Measurements from ENCODE around the gene LMO2.

LMO2 gene

GRCh38 chr11:33887886-33888285 is 4.0 kb downstream of the LMO2 start:
- no peak for DNase-seq (ENCODE audit: low spot score)

- DNase-seq (ENCODE audit: low spot score) = no peak
Measured at GRCh38 chr11:33885338-33886005, 6.4 kb downstream of the LMO2 start.

DNA sequence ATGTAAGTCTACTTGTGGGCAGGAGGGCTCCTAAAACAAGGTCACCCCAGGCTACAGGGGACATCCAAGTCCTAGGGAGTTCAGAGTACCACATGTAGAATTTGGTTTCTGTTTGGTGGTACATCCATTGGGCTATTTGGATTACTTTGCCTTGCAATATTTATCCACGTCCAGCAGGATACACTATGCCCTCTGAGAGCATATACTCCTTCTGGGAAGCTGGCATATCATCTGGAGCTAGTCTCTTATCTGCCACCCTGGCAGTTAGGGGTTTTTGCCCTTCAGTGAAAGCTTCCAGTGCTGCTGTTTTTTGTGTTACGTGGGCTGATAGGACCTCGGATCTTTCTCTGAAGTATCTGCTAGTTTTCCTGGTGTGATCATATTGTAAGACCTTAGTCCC is 7.3 kb downstream of the LMO2 start:
- no peak for DNase-seq (ENCODE audit: low spot score)

DNA sequence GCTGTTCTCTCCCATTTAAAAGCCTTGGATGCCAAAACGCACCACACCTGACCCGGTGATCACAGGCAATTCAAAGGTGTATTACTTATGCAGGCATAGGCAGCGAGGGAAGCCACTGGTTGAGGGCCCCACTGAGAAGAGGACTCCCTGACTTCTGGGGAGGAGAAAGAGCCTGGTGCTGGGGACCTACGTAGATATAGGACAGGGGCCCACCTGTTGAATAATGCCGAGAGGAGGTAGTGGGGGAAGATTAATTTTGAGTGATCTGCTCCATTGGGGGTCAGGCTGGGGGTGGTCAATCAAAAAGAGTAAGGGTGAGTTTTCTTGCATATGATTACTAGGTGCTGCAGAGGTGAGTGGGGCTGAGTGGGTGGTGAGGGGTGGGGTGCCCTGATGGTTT is 7.8 kb downstream of the LMO2 start:
- DNase-seq (ENCODE audit: low spot score) = no peak

DNA sequence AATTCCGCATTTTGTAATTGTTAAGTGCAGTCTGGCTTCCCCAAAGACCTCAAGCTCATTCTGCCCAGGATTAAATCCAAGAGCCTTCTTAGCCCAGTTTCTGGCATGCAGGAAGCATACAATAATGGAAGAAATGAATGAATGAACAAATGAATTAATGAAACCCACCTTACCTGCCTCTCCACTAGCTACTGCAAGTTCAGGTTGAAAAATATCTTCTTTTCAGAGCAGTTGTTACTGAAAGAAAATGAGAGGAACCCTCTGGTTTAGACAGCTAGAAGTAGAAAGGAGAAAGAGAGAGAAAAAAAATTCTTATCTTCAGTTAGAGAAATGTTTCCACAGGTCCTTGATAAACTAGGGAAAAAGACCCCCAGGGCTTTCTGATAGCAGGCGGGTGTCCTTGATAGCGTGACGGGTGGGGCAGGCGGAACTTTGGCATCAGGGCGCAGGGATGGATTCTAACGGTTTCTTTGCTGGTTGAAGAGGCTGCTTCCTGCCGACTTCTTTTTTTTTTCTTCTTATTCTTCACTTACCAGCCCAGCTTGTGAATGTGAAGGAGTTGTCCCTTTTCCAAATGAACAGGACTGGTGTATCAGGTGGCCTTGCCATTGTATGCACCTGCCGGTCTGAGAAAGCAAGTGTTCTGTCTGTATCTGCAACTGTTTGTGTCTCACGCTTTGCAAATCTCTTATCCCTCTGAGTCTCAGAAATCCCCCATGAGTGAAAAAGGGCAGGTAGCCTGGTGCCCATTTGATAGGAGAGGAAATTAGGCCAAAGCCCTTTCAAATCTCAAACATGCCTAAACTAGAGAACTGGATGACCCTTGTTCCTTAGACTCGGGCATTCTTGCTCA is 10.0 kb downstream of the LMO2 start:
- DNase-seq (ENCODE audit: low spot score) = no peak

DNA sequence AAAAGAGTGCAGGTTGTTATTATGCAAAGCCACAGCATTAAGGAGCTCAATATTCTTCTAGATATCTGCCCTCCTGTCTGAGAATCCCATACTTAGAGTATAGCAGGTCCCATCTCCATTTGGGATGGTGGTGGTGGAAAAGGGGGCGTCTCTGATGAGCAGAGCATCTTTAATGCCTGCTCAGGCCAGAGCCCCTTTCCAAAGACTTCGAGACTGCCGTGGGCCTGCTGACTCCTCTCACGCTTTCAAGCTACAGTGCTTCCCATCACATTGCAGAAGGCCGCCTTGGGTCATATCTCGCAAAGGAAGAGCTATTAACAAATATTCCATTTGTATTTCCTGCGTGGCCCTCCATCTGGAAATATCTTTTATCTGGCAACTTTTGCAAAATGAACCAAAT is 10.9 kb downstream of the LMO2 start:
- DNase-seq (ENCODE audit: low spot score) = no peak

GRCh38 chr11:33879375-33879774 is 12.5 kb downstream of the LMO2 start:
- no peak for DNase-seq (ENCODE audit: low spot score)

- DNase-seq (ENCODE audit: low spot score) = no peak
Measured at GRCh38 chr11:33877038-33877437, 14.8 kb downstream of the LMO2 start.

DNA sequence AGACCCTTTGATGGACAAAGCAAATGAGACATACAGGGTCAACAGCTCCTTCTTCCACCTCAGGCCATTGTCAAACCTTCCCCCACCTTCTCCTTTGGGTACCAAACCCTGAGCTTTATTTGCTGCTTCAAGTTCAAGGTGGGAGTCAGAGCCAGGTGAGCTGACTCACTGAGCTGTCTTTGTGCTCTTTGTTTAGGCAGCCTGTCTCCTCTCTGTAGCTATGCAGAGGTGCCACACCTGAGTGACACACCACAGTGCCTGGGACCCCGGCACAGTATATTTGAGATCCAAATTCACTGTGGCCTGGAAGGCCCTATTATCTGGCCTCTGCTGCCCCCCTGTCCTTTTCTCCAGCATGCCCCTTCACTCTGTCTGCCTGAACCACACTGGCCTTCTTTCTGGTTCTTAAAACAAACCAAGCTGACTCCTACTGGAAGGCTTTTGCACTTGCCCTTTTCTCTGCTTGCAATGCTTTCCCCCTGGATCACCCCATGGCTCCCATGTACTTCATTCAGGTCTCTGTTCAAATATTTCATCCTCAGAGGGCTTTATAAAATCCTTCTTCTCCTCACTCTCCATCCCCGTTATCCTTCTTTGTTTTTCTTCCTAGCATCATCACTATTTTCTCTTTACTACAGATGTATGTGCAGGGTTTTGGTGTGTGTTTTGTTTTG is 16.1 kb downstream of the LMO2 start:
- no peak for DNase-seq (ENCODE audit: low spot score)

DNA sequence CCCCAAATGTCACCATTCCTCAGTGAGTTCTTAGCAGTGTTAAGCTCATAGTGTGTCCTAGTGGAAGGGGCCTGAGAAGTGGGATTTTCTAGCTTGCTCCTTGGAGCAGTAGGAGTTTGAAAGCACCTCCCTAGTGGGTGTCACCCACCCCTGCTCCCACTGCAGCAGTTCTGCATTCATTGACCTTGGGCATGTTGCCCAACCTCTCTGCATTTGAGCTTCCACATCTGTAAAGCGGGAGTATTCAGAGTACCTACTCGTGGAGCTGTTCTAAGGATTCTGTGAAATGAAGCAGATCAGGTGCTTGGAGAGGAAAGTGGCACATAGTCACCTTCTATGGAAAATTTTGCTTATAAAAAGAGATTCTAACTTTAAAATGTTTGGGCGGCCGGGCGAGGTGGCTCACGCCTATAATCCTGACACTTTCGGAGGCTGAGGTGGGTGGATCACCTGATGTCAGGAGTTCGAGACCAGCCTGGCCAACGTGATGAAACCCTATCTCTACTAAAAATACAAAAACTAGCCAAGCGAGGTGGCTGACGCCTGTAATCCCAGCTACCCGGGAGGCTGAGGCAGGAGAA is 16.9 kb downstream of the LMO2 start:
- no peak for DNase-seq (ENCODE audit: low spot score)

- no peak for DNase-seq (ENCODE audit: low spot score)
Measured at GRCh38 chr11:33874433-33874832, 17.4 kb downstream of the LMO2 start.

GRCh38 chr11:33869481-33870422 is 22.1 kb downstream of the LMO2 start:
- DNase-seq (ENCODE audit: low spot score) = peak; percentile 60

DNA sequence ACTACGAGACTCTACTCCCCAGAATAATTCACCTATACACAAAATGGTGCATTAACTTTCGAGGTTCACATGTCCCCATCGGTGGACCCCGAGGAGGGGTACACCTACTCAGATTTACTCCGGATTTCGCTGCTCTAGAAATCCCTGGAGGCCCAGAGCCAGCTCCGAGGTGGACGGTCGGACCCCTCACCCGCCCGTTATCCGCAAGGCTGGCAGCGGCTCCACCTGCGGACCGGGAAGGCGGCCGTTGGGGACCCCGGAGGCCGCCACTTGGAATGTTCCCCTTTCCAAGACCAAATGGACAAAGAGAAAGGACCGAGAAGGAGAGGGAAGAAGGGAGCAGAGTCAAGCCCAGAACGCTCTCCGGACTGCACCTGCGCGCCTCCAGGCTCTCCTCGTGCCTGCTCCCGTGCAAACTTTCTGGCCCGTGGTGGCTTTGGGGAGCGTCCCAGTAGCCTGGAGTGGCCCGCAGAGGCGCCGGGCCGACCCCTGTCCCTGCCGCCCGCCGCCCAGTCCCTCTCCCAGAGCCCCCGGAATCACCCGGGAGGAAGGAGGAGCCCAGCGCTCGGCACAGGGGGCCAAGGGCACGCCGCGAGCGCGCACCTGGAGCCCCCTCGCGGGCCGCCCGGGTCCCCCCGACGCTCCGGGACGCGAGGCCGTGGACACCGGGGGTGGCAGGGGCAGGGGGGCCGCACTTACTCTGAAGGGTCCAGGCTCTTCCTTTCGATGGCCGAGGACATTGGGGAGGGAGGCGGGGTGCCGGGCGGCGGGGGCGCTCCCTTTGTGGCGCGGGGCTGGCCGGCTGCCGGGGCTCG is 23.0 kb downstream of the LMO2 start:
- no peak for DNase-seq (ENCODE audit: low spot score)

DNA sequence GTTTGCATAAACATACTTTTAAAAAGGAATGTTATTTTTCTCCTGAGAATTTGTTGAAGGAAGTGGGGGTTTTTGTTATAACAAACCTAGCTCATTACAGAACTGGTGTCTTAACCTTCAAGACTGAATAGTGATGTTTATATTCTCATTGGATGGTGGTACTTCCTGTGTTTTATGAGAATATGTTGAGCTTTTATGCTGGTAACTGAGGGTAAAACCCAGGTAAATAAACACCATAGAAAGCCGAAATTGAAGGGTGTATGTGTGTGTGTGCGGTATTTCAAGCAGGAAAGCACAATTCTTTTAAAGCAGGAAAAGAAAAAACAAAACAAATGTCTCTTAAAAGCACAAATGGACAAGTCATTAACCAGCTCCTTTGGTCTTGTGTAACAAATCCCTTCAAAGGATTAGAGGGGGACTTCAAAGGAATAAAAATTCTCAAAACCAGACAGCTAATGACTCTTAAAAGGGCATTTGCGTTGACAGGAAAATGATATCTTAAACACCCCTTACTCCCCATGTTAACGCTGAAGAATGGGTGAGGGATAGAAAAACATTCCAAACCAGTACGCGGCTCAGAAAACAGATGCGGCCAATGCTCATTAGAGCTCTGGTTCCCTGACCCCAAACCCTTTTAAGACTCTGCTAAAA is 23.8 kb downstream of the LMO2 start:
- DNase-seq (ENCODE audit: low spot score) = no peak

DNA sequence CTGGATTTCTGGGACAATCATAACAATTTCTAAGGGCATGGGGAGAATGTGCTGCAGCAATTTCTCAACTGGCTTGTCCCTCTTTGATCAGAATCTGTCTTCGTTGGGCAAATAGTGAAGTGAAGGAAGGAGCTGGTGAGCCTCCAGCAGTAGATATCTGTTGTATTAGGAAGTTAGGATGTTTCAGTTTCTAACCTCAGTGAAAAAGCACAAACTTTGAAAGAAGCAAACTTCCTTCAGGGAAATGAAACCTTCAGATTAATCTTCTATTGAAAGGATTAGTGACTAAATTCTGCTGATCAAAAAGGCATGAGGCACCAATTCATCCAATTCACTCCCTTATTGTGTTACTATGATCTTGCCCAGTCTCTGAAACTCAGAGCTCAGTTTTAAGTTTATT is 24.3 kb downstream of the LMO2 start:
- DNase-seq (ENCODE audit: low spot score) = no peak

GRCh38 chr11:33866936-33867335 is 24.9 kb downstream of the LMO2 start:
- DNase-seq (ENCODE audit: low spot score) = no peak

GRCh38 chr11:33864479-33864878 is 27.4 kb downstream of the LMO2 start:
- DNase-seq (ENCODE audit: low spot score) = no peak

DNA sequence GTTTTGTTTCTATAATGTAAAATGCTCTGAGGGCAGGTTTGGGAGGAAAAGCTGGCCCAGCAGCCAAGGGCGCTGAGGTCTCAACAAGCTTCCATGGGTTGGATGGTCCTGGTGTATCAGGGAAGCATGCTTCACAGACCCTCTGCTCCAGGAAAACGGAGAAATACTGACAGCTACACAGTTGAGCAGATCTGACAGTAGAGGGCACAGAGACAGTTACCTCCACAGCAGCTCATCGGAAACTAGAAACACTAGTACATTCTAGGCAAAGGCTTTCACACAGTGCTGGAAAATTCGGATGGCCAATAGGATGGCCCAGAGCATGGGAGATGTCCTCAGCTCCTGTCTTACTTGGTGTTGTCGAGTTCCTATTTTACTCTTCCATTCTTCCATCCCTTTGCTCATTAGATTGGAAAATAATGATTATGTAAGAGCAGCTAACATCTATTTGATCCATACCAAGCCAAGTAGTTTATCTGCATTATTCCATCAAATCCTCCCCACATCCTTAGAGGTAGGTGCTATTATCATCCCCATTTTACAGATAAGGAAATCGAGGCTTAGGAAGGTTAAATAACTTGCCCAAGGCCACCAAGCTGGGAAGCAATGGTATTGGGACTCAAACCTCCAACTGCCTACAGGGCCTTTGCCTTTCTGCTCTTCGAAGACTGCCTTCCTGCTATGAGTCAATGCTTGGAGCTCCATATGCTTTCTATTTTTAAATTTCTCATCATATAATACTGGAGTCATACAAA is 28.3 kb downstream of the LMO2 start:
- no peak for DNase-seq (ENCODE audit: low spot score)

DNA sequence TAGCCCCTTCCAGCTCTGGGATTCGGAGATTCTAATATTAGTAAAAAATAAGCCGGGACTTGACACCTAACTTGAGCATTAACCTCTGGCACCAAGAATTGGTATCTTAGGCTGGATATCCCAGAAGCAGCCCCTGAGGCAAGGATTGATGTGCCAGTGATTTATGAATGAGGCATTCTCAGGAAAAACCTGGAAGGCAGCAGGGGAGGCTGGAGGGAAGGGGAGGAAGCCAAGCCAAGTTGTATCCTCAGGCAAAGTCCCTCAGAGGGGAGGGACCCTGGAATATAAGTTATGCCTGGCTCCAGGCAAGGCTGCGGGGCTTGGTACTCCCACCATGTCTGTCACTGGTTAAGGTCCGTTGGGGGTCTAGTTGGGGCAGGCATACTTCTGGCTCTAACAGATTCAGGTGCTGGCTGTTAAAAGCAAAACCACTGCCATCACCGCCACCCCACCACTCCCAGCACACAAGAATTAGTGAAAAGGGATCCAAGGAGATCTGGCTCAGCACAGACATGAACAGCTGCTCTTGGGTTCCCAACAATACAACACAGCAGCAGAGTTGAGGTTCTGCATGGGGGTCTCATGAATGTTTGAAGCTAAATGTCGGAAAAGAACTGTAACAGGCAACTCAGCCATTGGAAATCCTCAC is 29.8 kb downstream of the LMO2 start:
- DNase-seq (ENCODE audit: low spot score) = no peak
